DMS 273 (cell line): ENCODE measurements around the gene LGALS9B.
A peak's percentile ranks its signal among the peaks of the same experiment; 100 is the strongest.
"Not testable (repeated sequence)": the region's sequence is repeated elsewhere in the genome, so short reads cannot be mapped to it uniquely, and the experiment has no call there.

Experiments used
- DNase-seq: peaks from one replicate; lab custom pipeline; 2025; ENCODE audit not compliant: unreplicated experiment; lab: John Stamatoyannopoulos, UW

LGALS9B gene

GRCh38 chr17:20469107-20469506 lies 1.8 kb upstream of the LGALS9B start:
- not testable (repeated sequence) for DNase-seq

- not testable (repeated sequence) for DNase-seq
Measured at GRCh38 chr17:20466999-20467398, 340 bp downstream of the LGALS9B start.

- not testable (repeated sequence) for DNase-seq
Measured at GRCh38 chr17:20466553-20466952, 786 bp downstream of the LGALS9B start.

DNA sequence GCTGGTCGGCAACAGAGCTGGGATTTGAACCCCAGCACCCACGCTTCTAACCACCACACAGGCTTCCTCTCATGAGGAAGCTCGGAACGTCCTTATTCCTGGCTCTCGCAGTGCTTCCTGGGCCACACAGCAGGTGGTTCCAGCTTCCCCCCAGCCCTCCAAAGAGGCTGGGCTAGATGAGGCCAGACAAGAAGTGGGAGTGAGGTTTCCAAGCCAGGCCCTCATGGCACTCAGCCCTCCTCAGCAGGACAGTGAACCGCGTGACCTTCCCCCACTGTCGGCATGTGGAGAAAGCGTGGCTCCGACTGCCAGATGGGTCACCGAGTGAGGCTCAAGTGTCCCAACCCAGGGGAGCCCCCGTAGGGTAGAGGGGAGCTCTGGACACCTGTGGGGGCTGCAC lies 1.8 kb downstream of the LGALS9B start:
- not testable (repeated sequence) for DNase-seq

GRCh38 chr17:20464854-20465414 lies 2.4 kb downstream of the LGALS9B start:
- not testable (repeated sequence) for DNase-seq

- not testable (repeated sequence) for DNase-seq
Measured at GRCh38 chr17:20462158-20462557, 5.2 kb downstream of the LGALS9B start.

DNA sequence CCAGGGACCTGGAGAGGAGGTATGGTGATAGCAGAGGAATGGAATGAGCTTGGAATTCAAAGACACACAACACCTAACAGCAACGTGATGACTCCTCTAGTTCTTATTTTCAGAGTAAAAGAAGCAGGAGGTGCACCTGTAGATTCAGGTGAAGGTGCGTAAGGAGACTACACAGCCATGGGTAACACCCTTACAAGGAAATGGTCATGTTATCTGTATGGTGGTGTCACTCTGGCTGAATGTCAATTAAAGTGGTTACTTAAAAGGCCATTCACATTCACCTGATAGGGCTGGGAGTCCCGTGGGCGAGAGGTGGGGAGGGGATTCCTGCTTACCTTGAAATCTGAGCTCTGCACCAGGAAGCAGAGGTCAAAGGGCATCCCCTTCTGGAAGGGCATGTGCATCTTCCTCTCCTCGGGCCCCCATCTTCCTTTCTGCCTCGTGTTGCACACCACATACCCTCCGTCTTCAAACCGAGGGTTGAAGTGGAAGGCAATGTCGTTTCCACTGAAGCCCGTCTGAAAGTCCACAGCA lies 9.4 kb downstream of the LGALS9B start:
- DNase-seq, result not testable (repeated sequence)

GRCh38 chr17:20455106-20455505 lies 12.2 kb downstream of the LGALS9B start:
- DNase-seq, result not testable (repeated sequence)

GRCh38 chr17:20453820-20454434 lies 13.4 kb downstream of the LGALS9B start:
- not testable (repeated sequence) for DNase-seq

GRCh38 chr17:20450852-20451251 lies 16.5 kb downstream of the LGALS9B start:
- DNase-seq, result not testable (repeated sequence)

DNA sequence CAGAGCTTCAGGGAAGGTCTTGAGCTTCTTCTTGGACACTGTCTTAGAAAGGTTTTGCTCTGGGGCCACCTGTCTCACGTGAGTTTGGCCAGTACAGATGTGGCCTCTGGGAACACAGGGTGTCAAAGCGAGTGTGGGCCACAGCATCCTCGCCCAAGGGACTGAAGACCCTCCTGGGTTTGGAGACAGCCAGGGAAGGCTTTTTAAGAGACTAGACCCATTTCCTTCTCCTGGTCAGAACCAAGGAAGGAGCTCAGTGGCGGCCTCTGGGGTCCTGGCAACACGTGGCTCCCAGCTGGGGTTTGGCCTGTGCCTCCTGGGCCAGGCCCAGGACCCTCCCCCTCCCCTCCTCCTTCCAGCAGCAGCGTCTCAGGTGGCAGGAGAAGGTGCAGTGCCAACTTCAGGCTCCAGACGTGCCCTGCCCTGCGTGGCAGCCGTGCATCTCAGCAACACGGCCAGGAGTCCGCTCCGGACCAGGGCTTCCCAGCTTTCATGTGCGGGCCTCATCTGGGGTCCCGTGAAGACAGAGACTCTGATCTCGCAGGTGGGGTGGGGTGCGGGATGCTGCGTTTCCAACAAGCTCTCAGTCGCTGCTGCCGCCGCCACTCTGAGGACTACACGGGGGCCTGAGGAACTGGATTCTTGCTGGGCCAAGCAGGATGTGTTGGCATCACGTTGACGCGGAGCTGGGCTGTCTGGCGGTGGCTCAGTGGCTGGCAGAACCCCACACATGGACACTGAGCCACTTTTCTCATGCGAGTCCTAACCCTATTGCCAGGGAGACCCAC lies 19.6 kb downstream of the LGALS9B start:
- not testable (repeated sequence) for DNase-seq

DNA sequence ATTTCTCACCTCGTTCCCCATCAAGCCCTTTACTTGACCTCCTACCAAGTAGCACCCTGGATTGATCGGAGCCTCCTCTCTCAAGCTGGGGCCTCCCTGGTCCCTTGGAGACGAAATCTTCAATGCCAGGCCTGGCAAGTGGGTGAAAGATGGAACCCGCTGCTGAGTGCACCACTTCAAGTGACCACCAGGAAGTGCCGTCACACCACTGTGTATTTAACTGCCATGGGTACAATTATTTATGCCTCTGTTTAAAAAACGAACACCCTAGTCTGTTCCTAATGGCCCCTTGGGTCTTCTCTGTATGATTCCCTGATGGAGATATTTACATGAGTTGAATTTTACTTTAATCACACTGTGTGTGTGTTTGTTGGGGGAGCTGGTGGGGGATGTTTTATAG lies 20.4 kb downstream of the LGALS9B start:
- peak; percentile 12 for DNase-seq

DNA sequence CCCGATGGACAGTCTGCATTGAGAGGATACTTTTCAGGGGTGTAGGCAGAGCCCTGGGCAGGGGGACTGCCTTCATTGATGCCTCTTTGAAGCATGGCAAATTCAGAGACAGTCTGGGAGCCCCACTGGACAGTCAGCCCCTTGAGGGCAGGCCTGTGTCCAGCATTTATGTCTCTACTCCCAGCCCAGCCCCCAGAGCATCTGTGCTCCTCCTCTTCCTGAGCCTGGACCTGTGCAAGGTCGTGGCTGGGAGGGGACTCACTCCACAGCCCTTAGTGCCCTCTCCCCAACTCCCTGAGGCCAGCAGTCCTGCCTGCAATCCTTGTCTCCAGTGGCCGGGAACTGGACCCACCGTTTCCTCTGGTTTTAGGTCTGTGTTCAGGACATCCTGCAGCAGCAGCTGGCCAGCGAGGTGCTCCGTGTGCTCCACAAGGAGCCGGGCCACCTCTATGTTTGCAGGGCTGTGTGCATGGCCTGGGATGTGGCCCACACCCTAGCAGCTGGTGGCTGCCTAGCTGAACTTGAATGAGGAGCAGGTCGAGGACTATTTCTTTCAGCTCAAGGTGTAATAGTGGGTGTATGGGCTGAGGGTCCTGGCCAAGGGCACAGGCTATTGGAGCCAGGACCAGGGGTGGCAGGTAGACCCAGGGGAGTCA lies 22.6 kb downstream of the LGALS9B start:
- not testable (repeated sequence) for DNase-seq

DNA sequence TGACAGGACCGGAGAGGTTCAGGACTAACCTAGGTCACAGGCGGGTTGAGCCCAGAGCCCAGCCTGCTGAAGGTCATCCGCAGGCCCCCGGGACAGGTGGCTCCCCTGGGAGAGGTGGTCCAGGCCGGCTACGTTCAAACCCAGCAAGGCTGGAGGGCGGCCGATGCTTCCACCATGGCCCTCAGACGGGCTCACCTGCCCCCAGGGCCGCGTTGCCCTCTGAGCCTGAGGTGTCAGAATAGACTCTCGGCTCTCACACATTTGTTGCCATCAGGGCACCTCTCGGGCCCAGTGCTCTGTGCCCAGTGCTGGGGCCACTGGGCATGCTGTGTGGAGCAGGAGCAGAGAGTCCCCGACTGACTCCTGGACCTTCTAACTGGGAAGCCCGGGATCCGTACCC lies 23.2 kb downstream of the LGALS9B start:
- not testable (repeated sequence) for DNase-seq

DNA sequence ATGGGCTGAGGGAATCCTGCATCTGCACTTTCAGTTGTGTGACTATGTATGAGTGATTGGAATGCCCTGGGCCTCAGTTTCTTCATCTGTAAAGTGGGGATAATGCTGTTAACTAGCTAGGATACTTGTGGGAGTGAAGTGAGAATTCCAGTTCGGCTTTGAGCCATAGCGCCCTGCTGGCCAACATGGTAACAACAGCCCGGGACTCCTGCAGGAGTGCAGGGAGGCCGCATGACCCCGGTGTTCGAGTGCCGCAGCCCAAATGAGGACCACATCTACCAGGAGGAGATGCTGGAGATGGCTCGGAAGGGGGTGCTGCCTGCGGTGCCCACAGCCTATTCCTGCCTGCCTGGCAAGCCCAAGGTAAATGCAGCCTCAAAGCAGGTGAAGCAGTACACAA lies 23.7 kb downstream of the LGALS9B start:
- not testable (repeated sequence) for DNase-seq

DNA sequence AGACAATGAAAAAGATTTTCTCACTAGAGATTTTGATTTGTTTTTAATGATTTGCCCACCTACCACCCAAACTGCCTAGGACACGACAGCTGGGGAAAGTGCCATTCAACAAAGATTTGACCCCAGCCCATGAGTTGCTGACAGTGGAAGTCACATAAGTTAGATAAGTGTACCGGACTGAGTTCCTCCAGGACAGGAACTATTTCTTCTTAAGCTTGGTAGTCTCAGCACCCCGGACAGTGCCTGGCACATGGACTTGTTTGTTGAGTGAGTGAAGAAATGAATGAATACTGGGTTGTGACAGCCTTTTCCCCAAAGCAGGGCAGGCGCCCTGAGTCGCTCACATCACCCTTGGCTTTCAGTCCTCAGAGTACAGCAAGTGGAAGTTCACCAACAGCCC lies 26.7 kb downstream of the LGALS9B start:
- not testable (repeated sequence) for DNase-seq

DNA sequence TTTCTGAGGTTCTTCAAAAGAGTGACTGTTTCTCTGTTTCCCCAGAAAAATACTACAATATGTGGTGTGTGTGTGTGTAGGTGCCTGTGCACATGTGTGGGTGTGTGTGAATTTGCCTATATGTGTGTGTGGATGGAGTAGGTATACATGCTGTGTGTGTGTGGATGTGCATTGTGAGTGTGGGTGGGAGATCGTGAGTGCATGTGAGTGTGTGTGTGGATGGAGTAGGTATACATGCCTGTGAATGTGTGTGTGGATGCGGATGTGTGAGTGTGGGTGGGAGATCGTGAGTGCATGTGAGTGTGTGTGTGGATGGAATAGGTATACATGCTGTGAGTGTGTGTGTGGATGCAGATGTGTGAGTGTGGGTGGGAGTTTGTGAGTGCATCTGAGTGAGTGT lies 32.2 kb downstream of the LGALS9B start:
- DNase-seq, result not testable (repeated sequence)

- not testable (repeated sequence) for DNase-seq
Measured at GRCh38 chr17:20433382-20433781, 34.0 kb downstream of the LGALS9B start.

DNA sequence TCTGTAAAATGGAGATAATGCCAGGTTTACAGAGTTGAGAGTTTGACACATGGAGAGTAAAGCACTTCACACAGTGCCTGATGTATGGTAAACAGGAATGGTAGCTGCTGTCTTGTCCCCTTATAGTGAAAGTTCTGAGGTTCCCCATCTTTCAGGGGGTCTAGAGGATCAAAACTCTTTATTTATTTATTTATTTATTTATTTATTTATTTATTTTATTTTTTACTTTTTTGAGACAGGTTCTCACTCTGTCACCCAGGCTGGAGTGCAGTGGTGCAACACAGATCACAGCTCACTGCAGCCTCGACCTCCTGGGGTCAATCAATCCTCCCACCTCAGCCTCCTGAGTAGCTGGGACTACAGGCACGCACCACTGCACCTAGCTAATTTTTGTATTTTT lies 40.1 kb downstream of the LGALS9B start:
- DNase-seq, result not testable (repeated sequence)

GRCh38 chr17:20422826-20423225 lies 44.5 kb downstream of the LGALS9B start:
- DNase-seq, result not testable (repeated sequence)

DNA sequence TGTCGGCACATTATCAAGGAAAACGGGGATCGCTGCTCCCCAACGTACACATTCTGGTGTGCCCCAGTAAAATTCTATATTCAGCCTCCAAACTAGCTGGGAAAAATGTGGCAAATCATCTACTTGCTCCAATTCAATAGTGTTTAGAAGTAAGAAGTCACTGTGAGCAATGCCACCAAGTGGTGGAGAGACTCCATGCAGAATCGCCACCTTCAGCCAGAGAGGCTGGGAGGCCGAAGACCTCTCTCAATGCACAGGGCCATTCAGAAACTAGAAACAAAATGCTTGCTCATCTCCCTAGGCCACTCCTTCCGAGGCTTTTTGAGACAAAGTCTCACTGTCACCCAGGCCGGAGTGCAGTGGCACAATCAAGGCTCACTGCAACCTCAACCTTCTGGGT lies 48.5 kb downstream of the LGALS9B start:
- DNase-seq, result not testable (repeated sequence)
